ENCODE measurements around the gene SRGAP2.
"Not testable (repeated sequence)": the region's sequence is repeated elsewhere in the genome, so short reads cannot be mapped to it uniquely, and the experiment has no call there.

SRGAP2 gene

GRCh38 chr1:206250953-206251681, 47.8 kb downstream of the SRGAP2 start:
- DNase-seq (ENCODE audit: low read depth): not testable (repeated sequence)

DNA sequence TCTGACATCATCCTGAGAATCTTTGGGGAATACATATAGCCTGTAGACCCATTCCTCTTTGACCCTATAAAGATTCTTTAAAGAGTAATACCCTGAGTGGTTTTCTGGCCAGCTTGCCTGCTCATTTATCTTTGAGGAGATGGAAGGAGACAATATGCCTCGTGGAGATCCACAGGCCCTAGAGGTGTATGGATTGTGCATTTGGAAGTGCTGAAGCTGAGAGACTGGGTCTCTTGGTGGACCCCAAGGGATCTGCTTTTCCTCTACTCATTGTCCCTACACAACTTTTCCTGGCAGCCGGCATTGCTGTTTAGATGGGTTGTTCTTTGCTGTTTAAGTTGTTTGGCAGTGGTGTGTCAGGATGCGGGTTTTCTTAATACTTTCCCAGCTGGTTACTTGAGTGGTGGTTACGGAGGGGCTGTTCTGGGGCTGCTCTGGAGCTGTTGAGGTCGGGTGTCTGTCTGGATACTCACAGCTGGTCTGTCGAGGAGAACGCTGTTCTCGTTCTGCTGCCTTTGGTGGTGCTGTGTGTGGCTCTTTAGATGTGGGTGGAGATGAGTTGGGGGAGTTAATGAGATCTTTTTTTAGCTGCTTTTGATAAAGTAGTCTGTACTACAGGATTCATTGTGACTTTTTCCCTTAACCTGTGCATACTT, 49.5 kb downstream of the SRGAP2 start:
- DNase-seq (ENCODE audit: low read depth): not testable (repeated sequence)
